NCI-H2171 treated with DMSO at 0.1 percent for 48 hours (cell line): ENCODE measurements around the gene E2F1.
"Not testable (repeated sequence)": the region's sequence is repeated elsewhere in the genome, so short reads cannot be mapped to it uniquely, and the experiment has no call there.

ENCODE experiments used
- DNase-seq: peaks from one replicate; lab custom pipeline; 2025; lab: John Stamatoyannopoulos, UW

E2F1 gene

GRCh38 chr20:33640287-33640686 is 45.9 kb downstream of the E2F1 start:
- no peak for DNase-seq

- no peak for DNase-seq
These were observed 49.4 kb downstream of the E2F1 start for GRCh38 chr20:33636776-33637175.

GRCh38 chr20:33635341-33635740 is 50.8 kb downstream of the E2F1 start:
- no peak for DNase-seq

- not testable (repeated sequence) for DNase-seq
These were observed 54.3 kb downstream of the E2F1 start for GRCh38 chr20:33631910-33632309.

- no peak for DNase-seq
These were observed 55.7 kb downstream of the E2F1 start for GRCh38 chr20:33630507-33630906.

GRCh38 chr20:33629979-33630378 is 56.2 kb downstream of the E2F1 start:
- no peak for DNase-seq

GRCh38 chr20:33629533-33629932 is 56.7 kb downstream of the E2F1 start:
- DNase-seq = no peak

- DNase-seq = no peak
These were observed 58.5 kb downstream of the E2F1 start for GRCh38 chr20:33627577-33628216.

- DNase-seq = no peak
These were observed 60.0 kb downstream of the E2F1 start for GRCh38 chr20:33626190-33626589.
